SJSA1 (cell line): Measurements from ENCODE around the gene RIPK3. TPM values are rescaled to one million over a fixed set of nuclear protein-coding genes. Genes with fewer than 3 reads are reported as not detected.
"Not testable (repeated sequence)": the region's sequence is repeated elsewhere in the genome, so short reads cannot be mapped to it uniquely, and the experiment has no call there.

Source experiments
- DNase-seq, 2 experiments: peaks; one replicate each; pipeline ENCODE4 v3.0.0-alpha.2; 2015 to 2020; ENCODE audit warnings: low spot score in 2 of 2, low read depth in 1 of 2
- H3K27ac ChIP-seq: fragments of 250-450 bp; sonication (Bioruptor Pico); 2 replicates; pipeline ENCODE4 v1.5.1; 2020; ENCODE audit warnings: mild to moderate bottlenecking, moderate library complexity
- H3K27me3 ChIP-seq: fragments of 250-450 bp; sonication (Bioruptor Pico); replicated peaks from 2 replicates; pipeline ENCODE4 v1.5.1; 2020; ENCODE audit warnings: mild to moderate bottlenecking, moderate library complexity
- H3K36me3 ChIP-seq: fragments of 250-450 bp; sonication (Bioruptor Pico); 2 replicates; pipeline ENCODE4 v1.5.1; 2020; ENCODE audit warnings: mild to moderate bottlenecking
- H3K4me1 ChIP-seq: fragments of 250-450 bp; sonication (Bioruptor Pico); replicated peaks from 2 replicates; pipeline ENCODE4 v1.6.1; 2021; ENCODE audit warnings: mild to moderate bottlenecking
- H3K4me3 ChIP-seq: fragments of 250-450 bp; sonication (Bioruptor Pico); 2 replicates; pipeline ENCODE4 v1.5.1; 2020; ENCODE audit warnings: mild to moderate bottlenecking
- H3K9me3 ChIP-seq: fragments of 250-450 bp; sonication (Bioruptor Pico); replicated peaks from 2 replicates; pipeline ENCODE4 v1.5.1; 2020; ENCODE audit warnings: mild to moderate bottlenecking
- total RNA-seq: library from RNA; depleted of rRNA; stranded (reverse); fragments of >200 nt; shearing (Covaris generic); gene quantifications from 2 replicates; pipeline ENCODE4 v1.2.3, GENCODE V29; 2014

RIPK3 gene
- total RNA-seq, 1 experiment from 2014 or later: not detected

DNA sequence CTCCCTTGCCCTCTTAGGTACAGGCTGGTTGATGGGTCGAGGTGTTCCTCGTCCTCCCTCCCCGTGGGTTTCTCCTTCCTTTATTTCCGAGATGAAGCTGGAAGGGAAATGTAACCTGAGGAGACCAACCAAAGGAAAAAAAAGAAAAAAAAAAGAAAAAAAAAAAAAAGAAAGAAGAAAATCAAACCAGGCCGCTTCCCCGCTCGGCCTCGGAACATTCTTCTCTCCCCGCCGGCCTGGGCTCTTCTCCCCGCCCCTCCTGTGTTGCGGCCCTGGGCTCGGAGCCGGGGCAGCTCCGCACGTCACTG is 26.6 kb upstream of the RIPK3 start:
- DNase-seq: no peak
- peaks cover 12% of the 10 kb centered on the region for H3K36me3 ChIP-seq
- H3K27me3 ChIP-seq: no peaks in the 10 kb centered on the region
- peaks cover 33% of the 10 kb centered on the region for H3K4me1 ChIP-seq
- H3K9me3 ChIP-seq: no peaks in the 10 kb centered on the region
- H3K4me3 ChIP-seq: peak overlapping the region; percentile 60
- H3K27ac ChIP-seq: peak overlapping the region; percentile 70

- Histone ChIP-seq H3K36me3 (peaks cover 8% of the 10 kb centered on the region), H3K9me3 (no peaks in the 10 kb centered on the region), H3K4me1 (peaks cover 33% of the 10 kb centered on the region), H3K27ac (peak overlapping the region; percentile 70), H3K4me3 (peak overlapping the region; percentile 60), H3K27me3 (no peaks in the 10 kb centered on the region)
- peak; percentile 75 to 86 for DNase-seq
Observed at GRCh38 chr14:24365600-24366412, 26.0 kb upstream of the RIPK3 start.

DNA sequence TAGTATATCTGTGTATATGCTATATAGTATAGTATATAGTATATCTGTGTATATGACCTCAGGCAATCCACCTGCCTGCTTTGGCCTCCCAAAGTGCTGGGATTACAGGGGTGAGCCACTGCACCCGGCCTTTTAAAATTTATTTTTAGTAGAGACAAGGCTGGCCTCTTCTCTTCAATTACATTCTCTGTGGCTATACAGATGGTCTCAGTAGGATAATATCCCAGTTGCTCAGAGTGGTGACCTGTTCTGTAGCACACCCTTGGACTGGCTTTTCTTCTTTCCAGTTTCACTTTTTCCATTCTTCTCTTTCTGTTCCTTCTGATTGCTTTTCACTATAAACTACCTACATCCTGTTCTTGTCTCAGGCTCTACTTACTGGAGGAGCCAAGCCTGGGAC is 25.1 kb upstream of the RIPK3 start:
- no peak overlapping the region for H3K4me3 ChIP-seq
- no peaks in the 10 kb centered on the region for H3K27me3 ChIP-seq
- no peaks in the 10 kb centered on the region for H3K9me3 ChIP-seq
- DNase-seq: no peak
- peaks cover 5% of the 10 kb centered on the region for H3K36me3 ChIP-seq
- no peak overlapping the region for H3K27ac ChIP-seq
- peaks cover 33% of the 10 kb centered on the region for H3K4me1 ChIP-seq

DNA sequence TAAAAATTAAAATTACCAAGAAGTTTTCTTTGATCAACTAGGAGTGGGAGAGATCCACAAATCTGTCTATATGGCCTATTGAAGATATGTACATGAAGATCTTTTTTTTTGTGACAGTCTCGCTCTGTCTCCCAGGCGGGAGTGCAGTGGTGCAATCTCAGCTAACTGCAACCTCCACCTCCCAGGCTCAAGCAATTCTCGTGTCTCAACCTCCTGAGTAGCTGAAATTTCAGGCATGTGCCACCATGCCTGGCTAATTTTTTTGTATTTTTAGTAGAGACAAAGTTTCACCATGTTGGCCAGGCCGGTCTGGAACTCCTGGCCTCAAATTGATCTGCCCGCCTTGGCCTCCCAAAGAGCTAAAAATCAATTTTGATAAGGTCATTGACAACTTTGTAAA is 23.6 kb upstream of the RIPK3 start:
- Histone ChIP-seq H3K27me3 (no peaks in the 10 kb centered on the region), H3K9me3 (no peaks in the 10 kb centered on the region), H3K27ac (no peak overlapping the region), H3K36me3 (no peaks in the 10 kb centered on the region), H3K4me1 (peaks cover 25% of the 10 kb centered on the region), H3K4me3 (no peak overlapping the region)
- no peak for DNase-seq

- Histone ChIP-seq H3K27me3 (no peaks in the 10 kb centered on the region), H3K36me3 (no peaks in the 10 kb centered on the region), H3K9me3 (no peaks in the 10 kb centered on the region), H3K4me1 (peaks cover 22% of the 10 kb centered on the region), H3K27ac (no peak overlapping the region), H3K4me3 (no peak overlapping the region)
- DNase-seq: no peak
Observed at GRCh38 chr14:24362241-24362960, 22.6 kb upstream of the RIPK3 start.

GRCh38 chr14:24361326-24361725 is 21.5 kb upstream of the RIPK3 start:
- DNase-seq: no peak
- no peak overlapping the region for H3K27ac ChIP-seq

GRCh38 chr14:24360281-24360680 is 20.5 kb upstream of the RIPK3 start:
- peaks cover 4% of the 10 kb centered on the region for H3K4me1 ChIP-seq
- no peak for DNase-seq
- no peaks in the 10 kb centered on the region for H3K9me3 ChIP-seq
- H3K27ac ChIP-seq: no peak overlapping the region
- H3K36me3 ChIP-seq: no peaks in the 10 kb centered on the region
- no peaks in the 10 kb centered on the region for H3K27me3 ChIP-seq
- no peak overlapping the region for H3K4me3 ChIP-seq

More at GRCh38 chr14:24361326-24361725, 21.5 kb upstream of the RIPK3 start:
- peaks cover 14% of the 10 kb centered on the region for H3K4me1 ChIP-seq
- no peaks in the 10 kb centered on the region for H3K9me3 ChIP-seq
- H3K27me3 ChIP-seq: no peaks in the 10 kb centered on the region
- H3K4me3 ChIP-seq: no peak overlapping the region
- H3K36me3 ChIP-seq: no peaks in the 10 kb centered on the region

GRCh38 chr14:24356208-24356607 is 16.4 kb upstream of the RIPK3 start:
- Histone ChIP-seq H3K4me1 (peaks cover 6% of the 10 kb centered on the region; the same call in 1 of the 2 replicates), H3K27me3 (no peaks in the 10 kb centered on the region), H3K27ac (no peak overlapping the region), H3K36me3 (no peaks in the 10 kb centered on the region), H3K4me3 (no peak overlapping the region), H3K9me3 (no peaks in the 10 kb centered on the region)
- DNase-seq: no peak

DNA sequence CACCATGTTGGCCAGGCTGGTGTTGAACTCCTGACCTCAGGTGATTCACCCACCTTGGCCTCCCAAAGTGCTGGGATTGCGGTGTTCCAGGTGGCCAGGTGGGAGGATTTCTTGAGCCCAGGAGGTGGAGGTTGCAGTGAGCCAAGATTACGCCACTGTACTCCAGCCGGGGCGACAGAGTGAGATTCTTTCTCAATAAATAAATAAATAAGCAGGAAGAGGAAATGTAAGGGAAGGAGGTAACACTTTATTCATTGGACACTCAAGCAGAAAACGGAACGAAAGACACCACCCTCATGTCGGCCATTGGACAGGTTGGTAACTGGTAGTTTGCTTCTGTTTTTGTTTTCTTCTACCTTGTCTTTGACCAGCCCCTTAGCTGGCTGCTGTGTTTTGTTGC is 15.2 kb upstream of the RIPK3 start:
- Histone ChIP-seq H3K9me3 (no peaks in the 10 kb centered on the region), H3K27ac (no peak overlapping the region), H3K4me3 (no peak overlapping the region), H3K36me3 (no peaks in the 10 kb centered on the region), H3K27me3 (no peaks in the 10 kb centered on the region), H3K4me1 (peaks cover 8% of the 10 kb centered on the region; the same call in 1 of the 2 replicates)
- no peak for DNase-seq

DNA sequence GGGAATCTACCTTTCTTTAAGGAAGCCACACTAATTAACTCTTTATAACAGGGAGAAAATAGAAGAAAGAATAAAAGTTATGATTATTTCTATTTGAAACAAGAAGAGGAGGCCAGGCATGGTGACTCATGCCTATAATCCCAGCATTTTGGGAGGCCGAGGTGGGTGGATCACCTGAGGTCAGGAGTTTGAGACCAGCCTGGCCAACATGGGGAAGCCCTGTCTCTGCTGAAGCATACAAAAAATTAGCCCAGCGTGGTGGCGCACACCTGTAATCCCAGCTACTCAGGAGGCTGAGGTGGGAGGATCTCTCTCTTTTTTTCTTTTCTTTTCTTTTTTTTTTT is 14.7 kb upstream of the RIPK3 start:
- not testable (repeated sequence) for H3K36me3 ChIP-seq, H3K9me3 ChIP-seq, DNase-seq, H3K27ac ChIP-seq, H3K4me3 ChIP-seq, H3K4me1 ChIP-seq, H3K27me3 ChIP-seq

GRCh38 chr14:24353559-24354481 is 14.0 kb upstream of the RIPK3 start:
- Histone ChIP-seq H3K4me1 (peaks cover 8% of the 10 kb centered on the region; the same call in 1 of the 2 replicates), H3K4me3 (no peak overlapping the region), H3K27me3 (no peaks in the 10 kb centered on the region), H3K27ac (no peak overlapping the region), H3K9me3 (no peaks in the 10 kb centered on the region), H3K36me3 (no peaks in the 10 kb centered on the region)
- no peak for DNase-seq

GRCh38 chr14:24351517-24351916 is 11.7 kb upstream of the RIPK3 start:
- no peak for DNase-seq
- Histone ChIP-seq H3K4me1 (peaks cover 8% of the 10 kb centered on the region; the same call in 1 of the 2 replicates), H3K36me3 (no peaks in the 10 kb centered on the region), H3K9me3 (no peaks in the 10 kb centered on the region), H3K4me3 (no peak overlapping the region), H3K27ac (no peak overlapping the region), H3K27me3 (no peaks in the 10 kb centered on the region; the same call in 1 of the 2 replicates)

DNA sequence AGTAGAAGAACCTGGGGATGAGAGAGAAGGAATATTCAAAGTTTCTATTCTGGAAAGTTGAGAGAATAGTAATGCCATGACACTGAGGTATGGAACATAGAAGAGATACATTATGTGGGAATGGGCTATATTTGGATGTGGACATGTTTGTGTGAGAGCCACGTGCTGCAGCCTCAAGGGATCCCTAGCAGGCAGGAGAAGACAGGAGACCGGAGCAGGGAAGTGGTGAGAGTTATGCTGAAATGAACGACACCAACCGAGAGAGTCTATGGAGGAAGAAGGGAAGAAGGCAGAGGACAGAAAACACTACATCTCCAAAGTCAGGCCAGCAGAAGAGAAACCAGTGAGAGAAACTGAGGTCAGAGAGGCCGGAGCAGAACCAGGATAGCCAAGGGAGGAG is 10.0 kb upstream of the RIPK3 start:
- Histone ChIP-seq H3K27ac (no peak overlapping the region), H3K4me1 (peaks cover 8% of the 10 kb centered on the region; the same call in 1 of the 2 replicates), H3K9me3 (no peaks in the 10 kb centered on the region), H3K4me3 (no peak overlapping the region), H3K36me3 (no peaks in the 10 kb centered on the region), H3K27me3 (no peaks in the 10 kb centered on the region; the same call in 1 of the 2 replicates)
- no peak for DNase-seq
